Measurements from ENCODE around the gene PNPLA8.
"Not testable (repeated sequence)": the region's sequence is repeated elsewhere in the genome, so short reads cannot be mapped to it uniquely, and the experiment has no call there.

Gene PNPLA8

GRCh38 chr7:108515630-108516029, 10.3 kb downstream of the PNPLA8 start:
- no peak for TF ChIP-seq CTCF (IDR thresholded peaks at IDR 0.05; ENCODE audit: low read depth, low read length)
- DNase-seq: no peak
- H3K4me1 ChIP-seq: no peaks in the 10 kb centered on the region

GRCh38 chr7:108515013-108515412, 10.9 kb downstream of the PNPLA8 start:
- no peak for DNase-seq
- H3K27me3 ChIP-seq: no peaks in the 10 kb centered on the region
- H3K9me3 ChIP-seq: no peaks in the 10 kb centered on the region
- TF ChIP-seq CTCF (IDR thresholded peaks at IDR 0.05; ENCODE audit: low read depth, low read length): no peak
- peaks cover 11% of the 10 kb centered on the region for H3K36me3 ChIP-seq
- no peaks in the 10 kb centered on the region for H3K4me1 ChIP-seq
- no peak overlapping the region for H3K4me3 ChIP-seq (ENCODE audit: low read depth, low read length)

More at GRCh38 chr7:108515630-108516029, 10.3 kb downstream of the PNPLA8 start:
- Histone ChIP-seq H3K4me3 (ENCODE audit: low read depth, low read length) (no peak overlapping the region), H3K9me3 (no peaks in the 10 kb centered on the region), H3K36me3 (peaks cover 11% of the 10 kb centered on the region), H3K27me3 (no peaks in the 10 kb centered on the region)

- no peak for DNase-seq
- no peak for TF ChIP-seq CTCF (IDR thresholded peaks at IDR 0.05; ENCODE audit: low read depth, low read length)
- Histone ChIP-seq H3K4me1 (no peaks in the 10 kb centered on the region), H3K4me3 (ENCODE audit: low read depth, low read length) (no peak overlapping the region), H3K36me3 (peaks cover 6% of the 10 kb centered on the region; the same call in 1 of the 2 replicates), H3K9me3 (no peaks in the 10 kb centered on the region), H3K27me3 (no peaks in the 10 kb centered on the region)
Measured at GRCh38 chr7:108511939-108512338, 14.0 kb downstream of the PNPLA8 start.

GRCh38 chr7:108504576-108504975, 21.4 kb downstream of the PNPLA8 start:
- not testable (repeated sequence) for H3K27me3 ChIP-seq; H3K9me3 ChIP-seq; H3K4me3 ChIP-seq (ENCODE audit: low read depth, low read length); DNase-seq; H3K4me1 ChIP-seq; H3K36me3 ChIP-seq

- no peaks in the 10 kb centered on the region for H3K4me1 ChIP-seq
- H3K27me3 ChIP-seq: no peaks in the 10 kb centered on the region
- no peak overlapping the region for H3K4me3 ChIP-seq (ENCODE audit: low read depth, low read length)
- no peaks in the 10 kb centered on the region for H3K36me3 ChIP-seq
- no peaks in the 10 kb centered on the region for H3K9me3 ChIP-seq
- DNase-seq: no peak
- no peak for TF ChIP-seq CTCF (IDR thresholded peaks at IDR 0.05; ENCODE audit: low read depth, low read length)
Measured at GRCh38 chr7:108503112-108504026, 22.6 kb downstream of the PNPLA8 start.

- H3K27me3 ChIP-seq: no peaks in the 10 kb centered on the region
- no peak for TF ChIP-seq CTCF (IDR thresholded peaks at IDR 0.05; ENCODE audit: low read depth, low read length)
- no peaks in the 10 kb centered on the region for H3K9me3 ChIP-seq
- no peaks in the 10 kb centered on the region; the same call in 1 of the 2 replicates for H3K36me3 ChIP-seq
- H3K4me3 ChIP-seq (ENCODE audit: low read depth, low read length): no peak overlapping the region
- H3K4me1 ChIP-seq: no peaks in the 10 kb centered on the region; the same call in 1 of the 2 replicates
- no peak for DNase-seq
Measured at GRCh38 chr7:108499566-108499965, 26.4 kb downstream of the PNPLA8 start.

Measured in BE2C (cell line).